Panc1 (cell line): ENCODE data around the gene PCNT. TPM values are rescaled to one million over a fixed set of nuclear protein-coding genes. Genes with fewer than 3 reads are reported as not detected.

Experiments
- ATAC-seq: fragments of 200-7000 bp; cut with Tn5 transposase; 2 replicates; pipeline ENCODE4 v1.9.1; 2020; ENCODE audit warnings: mild to moderate bottlenecking, moderate library complexity
- BruUV-seq: library from RNA; stranded (reverse); fragments of 400-500 nt; replicated peaks from 2 replicates; lab custom pipeline; 2021; lab: Mats Ljungman, UMichigan
- CTCF ChIA-PET: fragments of 300-600 bp; sonication (Branson Sonifier 250); formaldehyde crosslinking; loops from one replicate; lab custom pipeline; 2022; ENCODE audit warnings: antibody characterized with exemption; lab: Charles Lee
- POLR2A ChIA-PET: fragments of 300-600 bp; sonication (Branson Sonifier 250); formaldehyde crosslinking; loops from one replicate; lab custom pipeline; 2022; ENCODE audit warnings: antibody characterized with exemption; lab: Charles Lee
- DNase-seq: peaks from one replicate; pipeline ENCODE4 v3.0.0-alpha.2; 2010; ENCODE audit warnings: low read depth, low spot score
- H3K27ac ChIP-seq: 2 replicates; pipeline ENCODE4 v1.5.1; 2011; ENCODE audit warnings: mild to moderate bottlenecking, low read length, inconsistent platforms
- H3K27me3 ChIP-seq: fragments of 200-500 bp; sonication (Bioruptor generic); 2 replicates; pipeline ENCODE4 v1.6.0; 2014; ENCODE audit warnings: low read length, inconsistent platforms; ENCODE audit not compliant: control insufficient read depth, insufficient read depth
- H3K36me3 ChIP-seq: fragments of 200-500 bp; sonication (Bioruptor generic); 2 replicates; pipeline ENCODE4 v1.5.1; 2014; ENCODE audit warnings: inconsistent platforms, mild to moderate bottlenecking, low read length, moderate library complexity; ENCODE audit not compliant: control insufficient read depth, insufficient read depth
- H3K4me1 ChIP-seq: 2 replicates; pipeline ENCODE4 v1.5.1; 2011; ENCODE audit warnings: inconsistent platforms, mild to moderate bottlenecking, low read length, moderate library complexity; ENCODE audit not compliant: control insufficient read depth, insufficient read depth
- H3K4me3 ChIP-seq, 2 experiments: 2 replicates each; pipeline ENCODE4 v1.5.1; 2011 to 2012; ENCODE audit warnings: low read depth in 2 of 2, low read length in 2 of 2, mild to moderate bottlenecking in 2 of 2, inconsistent platforms in 1 of 2, moderate library complexity in 1 of 2
- H3K9me3 ChIP-seq: fragments of 200-500 bp; sonication (Bioruptor generic); 2 replicates; pipeline ENCODE4 v1.5.1; 2014; ENCODE audit warnings: low read depth, mild to moderate bottlenecking, inconsistent platforms, low read length, moderate library complexity; ENCODE audit not compliant: control insufficient read depth, insufficient read depth
- CTCF ChIP-seq: fragments of 450-650 bp; IDR thresholded peaks from 2 replicates; pipeline ENCODE4 v1.5.1; 2017; ENCODE audit warnings: mild to moderate bottlenecking
- POLR2AphosphoS5 ChIP-seq: IDR thresholded peaks from 2 replicates; pipeline ENCODE4 v1.6.1; 2012; ENCODE audit warnings: mild to moderate bottlenecking, low read depth, low read length, moderate library complexity
- REST ChIP-seq, 2 experiments: IDR thresholded peaks; 2 replicates each; pipeline ENCODE4 v1.6.1; 2011 to 2012; ENCODE audit warnings: low read depth in 2 of 2, control low read depth in 1 of 2, low read length in 1 of 2, mild to moderate bottlenecking in 1 of 2, moderate library complexity in 1 of 2; ENCODE audit not compliant: insufficient read depth in 1 of 2
- SIN3A ChIP-seq: IDR thresholded peaks from 2 replicates; pipeline ENCODE4 v1.6.1; 2012; ENCODE audit warnings: low read depth, mild to moderate bottlenecking, low read length, moderate library complexity, borderline replicate concordance; ENCODE audit not compliant: insufficient read depth
- TCF7L2 ChIP-seq: IDR thresholded peaks from 2 replicates; pipeline ENCODE4 v1.6.1; 2011; ENCODE audit warnings: mild to moderate bottlenecking, low read depth, low read length, inconsistent platforms
- in situ Hi-C: cut with HindIII; loops from 2 replicates; pipeline ENCODE4 v1.10.0; 2016; ENCODE audit warnings: low sequenced_read_pairs, low pct_unique_long_range_greater_than_20kb
- intact Hi-C: fragments of 100-400 bp; cut with micrococcal nuclease; formaldehyde crosslinking; loops from one replicate; pipeline ENCODE4 v1.10.0; 2022; ENCODE audit not compliant: unreplicated experiment
- total RNA-seq: library from RNA; stranded (reverse); gene quantifications from one replicate; pipeline ENCODE4 v1.2.1, GENCODE V29; 2021; ENCODE audit not compliant: unreplicated experiment

The PCNT gene
- total RNA-seq, 1 experiment from 2014 or later: 44.3 TPM

- ATAC-seq (no peak), DNase-seq (no peak)
- BruUV-seq: no TSS peak
- H3K4me1 ChIP-seq: no peaks in the 10 kb centered on the region
- H3K27me3 ChIP-seq: no peaks in the 10 kb centered on the region
- in situ Hi-C loops (no loop called here), intact Hi-C loops (no loop called here)
- H3K27ac ChIP-seq: no peak overlapping the region
- TF ChIP-seq CTCF: no peak
- TF ChIP-seq SIN3A: no peak
- no peak for TF ChIP-seq TCF7L2
- TF ChIP-seq REST (IDR thresholded peaks at IDR 0.05; ENCODE audit: insufficient read depth in 1 of 2, low read depth in 2 of 2, low read length in 1 of 2): no peak
- no peak for TF ChIP-seq POLR2AphosphoS5
- ChIA-PET CTCF (no interaction called here), POLR2A (no interaction called here)
- no peaks in the 10 kb centered on the region for H3K36me3 ChIP-seq
- no peak overlapping the region for H3K4me3 ChIP-seq
- no peaks in the 10 kb centered on the region for H3K9me3 ChIP-seq
Observed at GRCh38 chr21:46388206-46388880, 64.4 kb downstream of the PCNT start.

- Histone ChIP-seq H3K27me3 (no peaks in the 10 kb centered on the region), H3K4me3 (no peak overlapping the region), H3K27ac (no peak overlapping the region), H3K4me1 (no peaks in the 10 kb centered on the region), H3K36me3 (no peaks in the 10 kb centered on the region), H3K9me3 (no peaks in the 10 kb centered on the region)
- no peak for ATAC-seq
- POLR2A ChIA-PET: no interaction called here
- TF ChIP-seq CTCF: no peak
- no peak for TF ChIP-seq POLR2AphosphoS5
- TF ChIP-seq SIN3A: no peak
- no peak for TF ChIP-seq TCF7L2
- TF ChIP-seq REST (IDR thresholded peaks at IDR 0.05; ENCODE audit: insufficient read depth in 1 of 2, low read depth in 2 of 2, low read length in 1 of 2): no peak
- in situ Hi-C loops (no loop called here), intact Hi-C loops (no loop called here)
- BruUV-seq: no TSS peak
- CTCF ChIA-PET: no interaction called here
- no peak for DNase-seq
Observed at GRCh38 chr21:46388896-46389295, 64.9 kb downstream of the PCNT start.
